SK-N-SH treated with all-trans-retinoic acid at 6 μM for 48 hours (cell line): Measurements from ENCODE around the gene APOA4.

ENCODE experiments used
- ESRRG ChIP-seq: fragments of 250-450 bp; sonication (Bioruptor Pico); IDR thresholded peaks from 2 replicates; pipeline ENCODE4 v1.6.1; 2021; ENCODE audit warnings: mild to moderate bottlenecking
- ISL1 ChIP-seq: fragments of 250-450 bp; sonication (Bioruptor Pico); IDR thresholded peaks from 2 replicates; pipeline ENCODE4 v2.1.2; 2022; ENCODE audit warnings: mild to moderate bottlenecking, moderate library complexity
- OSR1 ChIP-seq: fragments of 250-450 bp; sonication (Bioruptor Pico); IDR thresholded peaks from 2 replicates; pipeline ENCODE4 v1.8.0; 2022; ENCODE audit warnings: moderate library complexity, mild to moderate bottlenecking, inconsistent platforms
- PATZ1 ChIP-seq: fragments of 250-450 bp; sonication (Bioruptor Pico); IDR thresholded peaks from 2 replicates; pipeline ENCODE4 v1.8.0; 2020; ENCODE audit warnings: mild to moderate bottlenecking, moderate library complexity, borderline replicate concordance
- RARB ChIP-seq: fragments of 250-450 bp; sonication (Bioruptor Pico); IDR thresholded peaks from 2 replicates; pipeline ENCODE4 v1.8.0; 2021; ENCODE audit warnings: mild to moderate bottlenecking, moderate library complexity
- TCF4 ChIP-seq: fragments of 250-450 bp; sonication (Bioruptor Pico); IDR thresholded peaks from 2 replicates; pipeline ENCODE4 v1.8.0; 2021; ENCODE audit warnings: mild to moderate bottlenecking, moderate library complexity, borderline replicate concordance
- TOX ChIP-seq: fragments of 250-450 bp; sonication (Bioruptor Pico); IDR thresholded peaks from 2 replicates; pipeline ENCODE4 v1.8.0; 2021; ENCODE audit warnings: mild to moderate bottlenecking, moderate library complexity, borderline replicate concordance
- ZFP3 ChIP-seq: fragments of 250-450 bp; sonication (Bioruptor Pico); IDR thresholded peaks from 2 replicates; pipeline ENCODE4 v1.5.0; 2020; ENCODE audit warnings: mild to moderate bottlenecking, moderate library complexity
- ZFP30 ChIP-seq: fragments of 450-650 bp; formaldehyde crosslinking; IDR thresholded peaks from 2 replicates; pipeline ENCODE4 v1.5.0; 2022; ENCODE audit warnings: mild to moderate bottlenecking, moderate library complexity
- ZNF8 ChIP-seq: fragments of 450-650 bp; formaldehyde crosslinking; IDR thresholded peaks from 2 replicates; pipeline ENCODE4 v1.5.0; 2020; ENCODE audit warnings: mild to moderate bottlenecking, moderate library complexity
- TF ChIP-seq, protein P1 (sequence below): fragments of 250-450 bp; sonication (Bioruptor Pico); IDR thresholded peaks from 2 replicates; pipeline ENCODE4 v1.8.0; 2021; ENCODE audit warnings: low read depth, mild to moderate bottlenecking, moderate library complexity, borderline replicate concordance
- TF ChIP-seq, protein P2 (sequence below): fragments of 250-450 bp; sonication (Bioruptor Pico); IDR thresholded peaks from 2 replicates; pipeline ENCODE4 v1.5.1; 2021; ENCODE audit warnings: mild to moderate bottlenecking, moderate library complexity

DNA sequence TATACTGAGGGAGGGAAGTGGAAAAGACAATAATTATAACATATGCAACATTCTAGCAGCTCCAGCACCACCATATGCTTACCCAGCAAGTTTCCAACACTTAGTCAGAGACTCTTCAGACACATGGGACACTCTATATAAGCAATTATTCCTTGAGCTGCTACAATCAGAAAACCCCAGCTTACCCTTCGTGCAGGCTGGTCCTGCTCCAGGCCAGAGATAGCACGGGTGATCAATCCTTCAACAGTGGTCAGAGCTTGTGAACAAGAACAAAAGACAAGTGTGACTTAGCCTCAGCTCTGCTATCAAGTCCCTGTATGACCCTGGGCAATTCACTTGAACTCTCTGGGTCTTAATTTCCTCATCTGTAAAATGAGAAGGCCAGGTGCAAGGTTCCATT, 36.8 kb downstream of the APOA4 start:
- TF ChIP-seq ZFP30 (CRISPR knock-in tag) (no peak), RARB (no peak), ZFP3 (CRISPR knock-in tag) (no peak), ISL1 (CRISPR knock-in tag) (no peak), PATZ1 (CRISPR knock-in tag) (no peak), ZNF8 (no peak), TCF4 (CRISPR knock-in tag) (no peak), TOX (CRISPR knock-in tag) (no peak), ESRRG (no peak), OSR1 (CRISPR knock-in tag) (no peak)
- TF ChIP-seq, protein P1, sequence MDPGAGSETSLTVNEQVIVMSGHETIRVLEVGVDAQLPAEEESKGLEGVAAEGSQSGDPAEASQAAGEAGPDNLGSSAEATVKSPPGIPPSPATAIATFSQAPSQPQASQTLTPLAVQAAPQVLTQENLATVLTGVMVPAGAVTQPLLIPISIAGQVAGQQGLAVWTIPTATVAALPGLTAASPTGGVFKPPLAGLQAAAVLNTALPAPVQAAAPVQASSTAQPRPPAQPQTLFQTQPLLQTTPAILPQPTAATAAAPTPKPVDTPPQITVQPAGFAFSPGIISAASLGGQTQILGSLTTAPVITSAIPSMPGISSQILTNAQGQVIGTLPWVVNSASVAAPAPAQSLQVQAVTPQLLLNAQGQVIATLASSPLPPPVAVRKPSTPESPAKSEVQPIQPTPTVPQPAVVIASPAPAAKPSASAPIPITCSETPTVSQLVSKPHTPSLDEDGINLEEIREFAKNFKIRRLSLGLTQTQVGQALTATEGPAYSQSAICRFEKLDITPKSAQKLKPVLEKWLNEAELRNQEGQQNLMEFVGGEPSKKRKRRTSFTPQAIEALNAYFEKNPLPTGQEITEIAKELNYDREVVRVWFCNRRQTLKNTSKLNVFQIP (CRISPR knock-in tag), result no peak
- TF ChIP-seq, protein P2, sequence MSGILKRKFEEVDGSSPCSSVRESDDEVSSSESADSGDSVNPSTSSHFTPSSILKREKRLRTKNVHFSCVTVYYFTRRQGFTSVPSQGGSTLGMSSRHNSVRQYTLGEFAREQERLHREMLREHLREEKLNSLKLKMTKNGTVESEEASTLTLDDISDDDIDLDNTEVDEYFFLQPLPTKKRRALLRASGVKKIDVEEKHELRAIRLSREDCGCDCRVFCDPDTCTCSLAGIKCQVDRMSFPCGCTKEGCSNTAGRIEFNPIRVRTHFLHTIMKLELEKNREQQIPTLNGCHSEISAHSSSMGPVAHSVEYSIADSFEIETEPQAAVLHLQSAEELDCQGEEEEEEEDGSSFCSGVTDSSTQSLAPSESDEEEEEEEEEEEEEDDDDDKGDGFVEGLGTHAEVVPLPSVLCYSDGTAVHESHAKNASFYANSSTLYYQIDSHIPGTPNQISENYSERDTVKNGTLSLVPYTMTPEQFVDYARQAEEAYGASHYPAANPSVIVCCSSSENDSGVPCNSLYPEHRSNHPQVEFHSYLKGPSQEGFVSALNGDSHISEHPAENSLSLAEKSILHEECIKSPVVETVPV (CRISPR knock-in tag), result no peak
